ENCODE data around the gene THRB. TPM values are rescaled to one million over a fixed set of nuclear protein-coding genes. Genes with fewer than 3 reads are reported as not detected.

The THRB gene
- total RNA-seq, 6 donors from 2014 or later, result 5.5 to 15.2 (median 12.0) TPM

- TF ChIP-seq POLR2AphosphoS5 (IDR thresholded peaks at IDR 0.05) (no peak), CTCF (IDR thresholded peaks at IDR 0.05) (no peak), EP300 (IDR thresholded peaks at IDR 0.05) (no peak), POLR2A (IDR thresholded peaks at IDR 0.05) (no peak)
- WGBS, 2 donors, result 73 to 85% methylated on average over 2 of the region's 2 CpGs
These were observed 340.5 kb downstream of the THRB start for GRCh38 chr3:24154013-24154695.

GRCh38 chr3:24151594-24151993, 343.1 kb downstream of the THRB start:
- DNase-seq (no peak), ATAC-seq (ENCODE audit: low FRiP score in 2 of 2) (no peak)
- Histone ChIP-seq H3K9me3 (no peaks in the 10 kb centered on the region), H3K27me3 (no peaks in the 10 kb centered on the region), H3K27ac (no peak overlapping the region), H3K4me1 (peaks cover 0 to 7% (median 0%) of the 10 kb centered on the region in 4 donors), H3K4me3 (no peak overlapping the region), H3K36me3 (no peaks in the 10 kb centered on the region)
- TF ChIP-seq POLR2AphosphoS5 (IDR thresholded peaks at IDR 0.05) (no peak), CTCF (IDR thresholded peaks at IDR 0.05) (no peak), EP300 (IDR thresholded peaks at IDR 0.05) (no peak), POLR2A (IDR thresholded peaks at IDR 0.05) (no peak)
- 54 to 60% methylated on average over 3 of the region's 3 CpGs for WGBS, 2 donors

More at GRCh38 chr3:24154013-24154695, 340.5 kb downstream of the THRB start:
- Histone ChIP-seq H3K4me1 (peaks cover 0 to 7% (median 0%) of the 10 kb centered on the region in 4 donors), H3K9me3 (no peaks in the 10 kb centered on the region), H3K4me3 (no peak overlapping the region), H3K27me3 (no peaks in the 10 kb centered on the region), H3K27ac (no peak overlapping the region), H3K36me3 (no peaks in the 10 kb centered on the region)
- DNase-seq (no peak), ATAC-seq (ENCODE audit: low FRiP score in 2 of 2) (no peak)

- no peak overlapping the region for H3K27ac ChIP-seq
- no peak for ATAC-seq (ENCODE audit: low FRiP score in 2 of 2)
- no peak for TF ChIP-seq CTCF (IDR thresholded peaks at IDR 0.05)
- no peak for TF ChIP-seq POLR2AphosphoS5 (IDR thresholded peaks at IDR 0.05)
- no peak for TF ChIP-seq EP300 (IDR thresholded peaks at IDR 0.05)
- no peak for TF ChIP-seq POLR2A (IDR thresholded peaks at IDR 0.05)
- peaks cover 0 to 7% (median 4%) of the 10 kb centered on the region in 4 donors for H3K4me1 ChIP-seq
- no peaks in the 10 kb centered on the region for H3K36me3 ChIP-seq
- no peaks in the 10 kb centered on the region for H3K9me3 ChIP-seq
- DNase-seq, result no peak
- no peak overlapping the region for H3K4me3 ChIP-seq
- H3K27me3 ChIP-seq, result no peaks in the 10 kb centered on the region
- 83 to 91% methylated on average over 2 of the region's 2 CpGs for WGBS, 2 donors
These were observed 345.6 kb downstream of the THRB start for GRCh38 chr3:24149032-24149431.

- Histone ChIP-seq H3K27me3 (no peaks in the 10 kb centered on the region), H3K4me1 (peaks cover 0 to 7% (median 3%) of the 10 kb centered on the region in 4 donors), H3K4me3 (no peak overlapping the region), H3K9me3 (no peaks in the 10 kb centered on the region), H3K36me3 (peaks cover 0 to 18% (median 0%) of the 10 kb centered on the region in 4 donors), H3K27ac (peak overlapping the region; percentile 2 to 76 (median 64))
- peak; percentile 61 to 75 for ATAC-seq (ENCODE audit: low FRiP score in 2 of 2)
- peak in 3 of 4 donors; percentile 12 to 50 (median 43) for TF ChIP-seq EP300 (IDR thresholded peaks at IDR 0.05)
- peak in 1 of 2 donors; percentile 79 for TF ChIP-seq POLR2AphosphoS5 (IDR thresholded peaks at IDR 0.05)
- no peak for TF ChIP-seq CTCF (IDR thresholded peaks at IDR 0.05)
- 64 to 70% methylated on average over 11 of the region's 11 CpGs for WGBS, 2 donors
- no peak for DNase-seq
These were observed 348.4 kb downstream of the THRB start for GRCh38 chr3:24145981-24146822.

All from upper lobe of left lung (tissue), 6 donors.